ENCODE results near the gene SERPINA1. TPM values are rescaled to one million over a fixed set of nuclear protein-coding genes. Genes with fewer than 3 reads are reported as not detected.

SERPINA1 gene
- total and polyA plus RNA-seq, 4 donors: 10,220 to 47,972 (median 25,583) TPM

DNA sequence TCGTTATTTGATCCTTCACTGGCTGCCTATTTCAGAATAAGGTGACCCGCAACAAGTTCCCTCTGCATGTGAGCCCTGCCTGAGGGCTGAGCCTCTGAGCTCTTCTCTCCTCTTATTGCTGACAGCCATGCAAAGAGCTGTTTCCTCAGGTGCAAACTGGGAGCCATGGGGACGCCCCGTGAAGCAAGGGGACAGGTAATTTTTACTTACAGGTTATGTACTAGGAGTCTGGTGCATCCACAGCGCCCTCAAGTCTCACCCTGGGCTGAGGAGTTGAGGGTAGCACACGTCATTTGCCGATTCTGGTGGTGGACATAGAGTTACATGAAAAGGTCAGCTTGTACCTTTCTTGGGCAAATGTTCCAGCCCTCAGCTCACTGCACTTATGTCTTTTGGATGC is 39.1 kb downstream of the SERPINA1 start:
- H3K9ac ChIP-seq (ENCODE audit: low read depth in 1 of 2, low read length in 2 of 2): no peak overlapping the region
- WGBS: 84% methylated on average over 7 of the region's 7 CpGs
- TF ChIP-seq, protein P1, sequence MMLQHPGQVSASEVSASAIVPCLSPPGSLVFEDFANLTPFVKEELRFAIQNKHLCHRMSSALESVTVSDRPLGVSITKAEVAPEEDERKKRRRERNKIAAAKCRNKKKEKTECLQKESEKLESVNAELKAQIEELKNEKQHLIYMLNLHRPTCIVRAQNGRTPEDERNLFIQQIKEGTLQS (IDR thresholded peaks at IDR 0.05): no peak
- TF ChIP-seq JUND (IDR thresholded peaks at IDR 0.05) (no peak), FOXA2 (IDR thresholded peaks at IDR 0.05) (no peak), HNF4G (IDR thresholded peaks at IDR 0.05) (no peak), RAD21 (IDR thresholded peaks at IDR 0.05) (no peak)
- TF ChIP-seq, protein P2, sequence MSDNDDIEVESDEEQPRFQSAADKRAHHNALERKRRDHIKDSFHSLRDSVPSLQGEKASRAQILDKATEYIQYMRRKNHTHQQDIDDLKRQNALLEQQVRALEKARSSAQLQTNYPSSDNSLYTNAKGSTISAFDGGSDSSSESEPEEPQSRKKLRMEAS (IDR thresholded peaks at IDR 0.05): no peak
- H3K27me3 ChIP-seq (ENCODE audit: control insufficient read depth in 4 of 4, insufficient read depth in 4 of 4, low read length in 3 of 4): no peaks in the 10 kb centered on the region
- no peak overlapping the region for H3K27ac ChIP-seq (ENCODE audit: low read depth in 1 of 2, low read length in 2 of 2)
- no peak for DNase-seq (ENCODE audit: low spot score)
- no peaks in the 10 kb centered on the region for H3K9me3 ChIP-seq (ENCODE audit: control insufficient read depth in 4 of 4, low read length in 3 of 4)
- H3K36me3 ChIP-seq (ENCODE audit: control insufficient read depth in 4 of 4, insufficient read depth in 3 of 4, low read depth in 1 of 4, low read length in 3 of 4): no peaks in the 10 kb centered on the region
- H3K4me3 ChIP-seq (ENCODE audit: low read depth in 1 of 3, low read length in 3 of 3): no peak overlapping the region
- H3K4me1 ChIP-seq (ENCODE audit: control insufficient read depth in 4 of 4, insufficient read depth in 4 of 4, low read length in 3 of 4): peaks cover 0 to 2% (median 0%) of the 10 kb centered on the region in 4 donors

- TF ChIP-seq, protein P2 (IDR thresholded peaks at IDR 0.05): no peak
- TF ChIP-seq FOXA1 (IDR thresholded peaks at IDR 0.05): no peak
- no peak for TF ChIP-seq RAD21 (IDR thresholded peaks at IDR 0.05)
- Histone ChIP-seq H3K4me3 (ENCODE audit: low read depth in 1 of 3, low read length in 3 of 3) (no peak overlapping the region), H3K9ac (ENCODE audit: low read depth in 1 of 2, low read length in 2 of 2) (no peak overlapping the region), H3K36me3 (ENCODE audit: control insufficient read depth in 4 of 4, insufficient read depth in 3 of 4, low read depth in 1 of 4, low read length in 3 of 4) (no peaks in the 10 kb centered on the region), H3K4me1 (ENCODE audit: control insufficient read depth in 4 of 4, insufficient read depth in 4 of 4, low read length in 3 of 4) (peaks cover 0 to under 1% (median 0%) of the 10 kb centered on the region in 4 donors), H3K27me3 (ENCODE audit: control insufficient read depth in 4 of 4, insufficient read depth in 4 of 4, low read length in 3 of 4) (no peaks in the 10 kb centered on the region), H3K9me3 (ENCODE audit: control insufficient read depth in 4 of 4, low read length in 3 of 4) (no peaks in the 10 kb centered on the region), H3K27ac (ENCODE audit: low read depth in 1 of 2, low read length in 2 of 2) (no peak overlapping the region)
- DNase-seq (ENCODE audit: low spot score): no peak
These were observed 39.6 kb downstream of the SERPINA1 start for GRCh38 chr14:94348836-94349235.

GRCh38 chr14:94346841-94347240 is 41.6 kb downstream of the SERPINA1 start:
- Histone ChIP-seq H3K27ac (ENCODE audit: low read depth in 1 of 2, low read length in 2 of 2) (no peak overlapping the region), H3K9me3 (ENCODE audit: control insufficient read depth in 4 of 4, low read length in 3 of 4) (no peaks in the 10 kb centered on the region), H3K9ac (ENCODE audit: low read depth in 1 of 2, low read length in 2 of 2) (no peak overlapping the region), H3K36me3 (ENCODE audit: control insufficient read depth in 4 of 4, insufficient read depth in 3 of 4, low read depth in 1 of 4, low read length in 3 of 4) (no peaks in the 10 kb centered on the region), H3K27me3 (ENCODE audit: control insufficient read depth in 4 of 4, insufficient read depth in 4 of 4, low read length in 3 of 4) (no peaks in the 10 kb centered on the region), H3K4me1 (ENCODE audit: control insufficient read depth in 4 of 4, insufficient read depth in 4 of 4, low read length in 3 of 4) (peaks cover 0 to 16% (median 7%) of the 10 kb centered on the region in 4 donors), H3K4me3 (ENCODE audit: low read depth in 1 of 3, low read length in 3 of 3) (no peak overlapping the region)
- no peak for DNase-seq (ENCODE audit: low spot score)
- TF ChIP-seq YY1 (IDR thresholded peaks at IDR 0.05) (no peak), EGR1 (IDR thresholded peaks at IDR 0.05; ENCODE audit: low read depth in 2 of 2) (no peak), REST (IDR thresholded peaks at IDR 0.05) (no peak), RXRA (IDR thresholded peaks at IDR 0.05) (no peak), GABPA (IDR thresholded peaks at IDR 0.05 in 1 of 2, conservative IDR thresholded peaks at IDR 0.05 in 1 of 2) (no peak), CTCF (IDR thresholded peaks at IDR 0.05; ENCODE audit: low read depth, low read length, missing input control) (no peak), FOXA1 (IDR thresholded peaks at IDR 0.05) (no peak), JUND (IDR thresholded peaks at IDR 0.05) (no peak), ZBTB33 (IDR thresholded peaks at IDR 0.05) (no peak), SP1 (IDR thresholded peaks at IDR 0.05) (no peak), NR2F2 (IDR thresholded peaks at IDR 0.05) (no peak), FOXA2 (IDR thresholded peaks at IDR 0.05) (no peak), HNF4A (conservative IDR thresholded peaks at IDR 0.05) (no peak), TAF1 (conservative IDR thresholded peaks at IDR 0.05) (no peak)
- TF ChIP-seq, protein P1 (IDR thresholded peaks at IDR 0.05): no peak
- 94% methylated on average over 5 of the region's 5 CpGs for WGBS
